GM06990 (cell line): Measurements from ENCODE around the gene MDM1.

Source experiments
- DNase-seq: peaks from one replicate; pipeline ENCODE4 v3.0.0-alpha.2; 2011; ENCODE audit not compliant: insufficient read length; ENCODE audit errors: extremely low read depth
- H3K27me3 ChIP-seq: replicated peaks from 2 replicates; pipeline ENCODE4 v1.6.0; 2011; ENCODE audit warnings: low read length; ENCODE audit not compliant: control insufficient read depth, insufficient read depth
- H3K36me3 ChIP-seq: 2 replicates; pipeline ENCODE4 v1.5.1; 2011; ENCODE audit warnings: low read length; ENCODE audit not compliant: control insufficient read depth, insufficient read depth
- H3K4me3 ChIP-seq: replicated peaks from 2 replicates; pipeline ENCODE4 v1.5.1; 2011; ENCODE audit warnings: low read depth, mild to moderate bottlenecking, control low read depth, low read length
- CTCF ChIP-seq: IDR thresholded peaks from 2 replicates; pipeline ENCODE4 v1.5.1; 2011; ENCODE audit warnings: low read length, control low read depth, mild to moderate bottlenecking, inconsistent platforms; ENCODE audit not compliant: insufficient read depth, poor library complexity, severe bottlenecking

MDM1 gene

GRCh38 chr12:68291396-68292036 lies 40.6 kb downstream of the MDM1 start:
- Histone ChIP-seq H3K4me3 (no peak overlapping the region), H3K27me3 (no peaks in the 10 kb centered on the region), H3K36me3 (no peaks in the 10 kb centered on the region)
- no peak for TF ChIP-seq CTCF
- DNase-seq = no peak

- Histone ChIP-seq H3K27me3 (no peaks in the 10 kb centered on the region), H3K36me3 (no peaks in the 10 kb centered on the region), H3K4me3 (no peak overlapping the region)
- peak; percentile 75 for DNase-seq
- no peak for TF ChIP-seq CTCF
Observed at GRCh38 chr12:68290126-68290525, 42.0 kb downstream of the MDM1 start.

- no peak for DNase-seq
- no peak for TF ChIP-seq CTCF
- Histone ChIP-seq H3K36me3 (no peaks in the 10 kb centered on the region), H3K4me3 (no peak overlapping the region), H3K27me3 (no peaks in the 10 kb centered on the region)
Observed at GRCh38 chr12:68287106-68287505, 45.1 kb downstream of the MDM1 start.

GRCh38 chr12:68286396-68286795 lies 45.8 kb downstream of the MDM1 start:
- TF ChIP-seq CTCF = no peak

GRCh38 chr12:68285541-68285940 lies 46.6 kb downstream of the MDM1 start:
- no peak for DNase-seq
- Histone ChIP-seq H3K36me3 (no peaks in the 10 kb centered on the region), H3K27me3 (no peaks in the 10 kb centered on the region), H3K4me3 (no peak overlapping the region)
- no peak for TF ChIP-seq CTCF

More at GRCh38 chr12:68286396-68286795, 45.8 kb downstream of the MDM1 start:
- Histone ChIP-seq H3K36me3 (no peaks in the 10 kb centered on the region), H3K27me3 (no peaks in the 10 kb centered on the region), H3K4me3 (no peak overlapping the region)
- DNase-seq = no peak
